ENCODE results near the gene CEP72.
"Not testable (repeated sequence)": the region's sequence is repeated elsewhere in the genome, so short reads cannot be mapped to it uniquely, and the experiment has no call there.

The CEP72 gene

DNA sequence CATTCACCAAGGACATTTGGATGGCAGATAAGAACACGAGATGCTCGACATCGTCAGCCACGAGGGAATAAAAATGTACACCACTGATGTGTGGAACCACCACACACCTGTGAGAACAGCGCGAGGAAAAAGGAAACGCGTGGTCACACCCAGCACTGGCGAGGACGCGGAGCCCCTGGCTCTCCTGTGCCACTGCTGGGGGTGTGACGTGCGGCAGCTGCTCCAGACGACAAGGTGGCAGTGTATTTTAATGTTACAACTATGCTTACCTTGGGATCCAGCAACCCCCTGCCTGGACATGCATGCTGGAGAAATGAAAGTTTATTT, 13.6 kb upstream of the CEP72 start:
- DNase-seq (ENCODE audit: insufficient read length, low spot score) (no peak), FAIRE-seq (no peak)
- TF ChIP-seq, protein P1, sequence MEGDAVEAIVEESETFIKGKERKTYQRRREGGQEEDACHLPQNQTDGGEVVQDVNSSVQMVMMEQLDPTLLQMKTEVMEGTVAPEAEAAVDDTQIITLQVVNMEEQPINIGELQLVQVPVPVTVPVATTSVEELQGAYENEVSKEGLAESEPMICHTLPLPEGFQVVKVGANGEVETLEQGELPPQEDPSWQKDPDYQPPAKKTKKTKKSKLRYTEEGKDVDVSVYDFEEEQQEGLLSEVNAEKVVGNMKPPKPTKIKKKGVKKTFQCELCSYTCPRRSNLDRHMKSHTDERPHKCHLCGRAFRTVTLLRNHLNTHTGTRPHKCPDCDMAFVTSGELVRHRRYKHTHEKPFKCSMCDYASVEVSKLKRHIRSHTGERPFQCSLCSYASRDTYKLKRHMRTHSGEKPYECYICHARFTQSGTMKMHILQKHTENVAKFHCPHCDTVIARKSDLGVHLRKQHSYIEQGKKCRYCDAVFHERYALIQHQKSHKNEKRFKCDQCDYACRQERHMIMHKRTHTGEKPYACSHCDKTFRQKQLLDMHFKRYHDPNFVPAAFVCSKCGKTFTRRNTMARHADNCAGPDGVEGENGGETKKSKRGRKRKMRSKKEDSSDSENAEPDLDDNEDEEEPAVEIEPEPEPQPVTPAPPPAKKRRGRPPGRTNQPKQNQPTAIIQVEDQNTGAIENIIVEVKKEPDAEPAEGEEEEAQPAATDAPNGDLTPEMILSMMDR (IDR thresholded peaks at IDR 0.05; ENCODE audit: insufficient read depth, missing control alignments): no peak

DNA sequence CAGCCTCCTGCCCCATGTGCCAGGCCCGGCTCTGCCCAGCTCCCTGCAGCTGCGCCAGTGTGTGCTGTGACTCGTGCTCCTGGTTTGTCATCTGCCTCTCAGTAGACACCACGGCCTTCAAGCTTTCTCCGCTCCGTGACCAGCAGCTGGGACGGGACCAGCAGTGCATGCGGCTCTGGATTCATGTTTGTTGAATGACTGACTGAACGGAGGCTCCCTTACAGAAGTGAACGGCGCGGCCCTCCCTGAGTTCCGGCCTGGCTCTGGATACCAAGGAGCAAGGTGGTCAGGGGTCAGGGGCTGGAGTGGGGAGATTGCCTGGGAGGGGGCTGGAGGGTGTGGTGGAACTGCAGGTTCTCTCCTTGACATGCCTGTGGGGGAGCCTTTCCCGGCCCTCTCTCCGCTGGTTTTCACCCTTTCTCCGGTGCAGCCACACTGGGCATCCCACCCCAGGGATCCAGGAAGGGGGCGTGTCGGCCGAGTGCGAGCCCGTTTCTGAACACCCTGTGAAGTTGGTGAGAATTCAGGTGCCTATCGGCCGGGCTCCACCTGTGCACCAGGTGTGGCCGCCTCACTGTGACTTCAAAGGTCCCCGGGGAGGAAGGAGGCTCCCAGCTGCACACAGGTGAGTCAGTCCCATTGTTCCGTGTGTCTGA, 11.1 kb upstream of the CEP72 start:
- FAIRE-seq (no peak), DNase-seq (ENCODE audit: insufficient read length, low spot score) (no peak)
- TF ChIP-seq, protein P1 (IDR thresholded peaks at IDR 0.05; ENCODE audit: insufficient read depth, missing control alignments): no peak

DNA sequence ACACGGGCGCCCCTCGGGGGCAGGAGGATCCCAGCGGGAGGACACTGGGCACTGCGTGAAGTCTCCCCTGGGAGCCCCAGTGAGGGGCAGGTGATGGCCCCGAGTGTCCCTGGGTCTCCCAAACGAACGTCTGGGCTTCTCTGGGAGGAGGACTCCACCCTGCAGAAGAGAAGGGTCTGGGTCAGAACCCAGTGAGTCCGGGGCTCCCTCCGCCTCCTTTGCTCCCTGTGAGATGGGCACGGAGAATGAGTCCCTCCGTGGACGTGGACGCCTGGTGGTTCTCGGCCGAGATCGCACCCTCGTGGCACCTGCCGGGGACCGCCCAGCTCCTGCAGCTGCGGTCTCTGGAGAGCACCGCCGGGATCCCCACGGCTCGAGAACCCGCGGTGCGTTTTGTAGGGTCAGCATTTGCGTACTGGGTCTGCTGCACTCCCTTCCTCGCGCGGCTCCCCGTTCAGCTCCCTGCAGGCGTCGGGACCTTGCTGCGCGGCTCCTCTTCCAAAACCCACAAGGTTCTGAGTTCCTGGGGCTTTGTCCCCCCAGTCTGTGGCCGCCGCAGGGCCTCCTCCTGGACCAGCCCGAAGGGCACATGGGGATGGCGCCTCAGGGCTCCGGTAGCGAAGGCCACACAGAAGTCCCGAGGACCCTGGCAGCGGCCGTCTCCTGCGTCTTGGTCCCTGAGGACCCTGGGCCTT, 10.2 kb upstream of the CEP72 start:
- TF ChIP-seq, protein P1 (IDR thresholded peaks at IDR 0.05; ENCODE audit: insufficient read depth, missing control alignments): no peak
- no peak for DNase-seq (ENCODE audit: insufficient read length, low spot score)

DNA sequence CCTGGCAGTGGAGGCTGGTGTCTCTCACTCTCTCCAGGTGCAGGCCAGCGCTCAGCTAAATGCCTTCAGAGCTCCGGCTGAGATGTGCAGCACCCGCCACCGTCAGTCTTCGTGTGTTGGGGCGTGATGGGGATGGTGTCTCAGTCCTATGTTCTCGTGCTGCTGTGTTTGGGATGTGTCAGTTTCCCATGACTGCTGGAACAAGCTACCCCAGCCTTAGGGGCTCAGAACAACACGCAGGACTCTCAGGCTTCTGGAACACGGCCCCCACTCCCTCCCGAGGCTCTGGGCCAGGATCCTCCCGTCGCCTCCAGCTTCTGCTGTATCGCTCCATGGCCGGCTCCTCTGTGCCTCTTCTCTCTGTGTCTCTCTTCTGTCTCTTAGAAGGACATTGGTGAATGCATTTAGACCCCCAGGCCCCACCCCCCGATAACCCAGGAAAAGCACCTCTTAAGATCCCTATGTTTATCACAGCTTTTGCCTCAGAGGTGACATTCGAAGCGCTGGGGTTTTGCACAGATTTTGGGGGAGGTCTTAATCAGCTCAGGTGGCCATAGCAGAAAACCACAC, 9.6 kb upstream of the CEP72 start:
- FAIRE-seq (no peak), DNase-seq (ENCODE audit: insufficient read length, low spot score) (no peak)
- TF ChIP-seq, protein P1 (IDR thresholded peaks at IDR 0.05; ENCODE audit: insufficient read depth, missing control alignments): no peak

More for the DNA sequence above, 10.2 kb upstream of the CEP72 start:
- no peak for FAIRE-seq

DNA sequence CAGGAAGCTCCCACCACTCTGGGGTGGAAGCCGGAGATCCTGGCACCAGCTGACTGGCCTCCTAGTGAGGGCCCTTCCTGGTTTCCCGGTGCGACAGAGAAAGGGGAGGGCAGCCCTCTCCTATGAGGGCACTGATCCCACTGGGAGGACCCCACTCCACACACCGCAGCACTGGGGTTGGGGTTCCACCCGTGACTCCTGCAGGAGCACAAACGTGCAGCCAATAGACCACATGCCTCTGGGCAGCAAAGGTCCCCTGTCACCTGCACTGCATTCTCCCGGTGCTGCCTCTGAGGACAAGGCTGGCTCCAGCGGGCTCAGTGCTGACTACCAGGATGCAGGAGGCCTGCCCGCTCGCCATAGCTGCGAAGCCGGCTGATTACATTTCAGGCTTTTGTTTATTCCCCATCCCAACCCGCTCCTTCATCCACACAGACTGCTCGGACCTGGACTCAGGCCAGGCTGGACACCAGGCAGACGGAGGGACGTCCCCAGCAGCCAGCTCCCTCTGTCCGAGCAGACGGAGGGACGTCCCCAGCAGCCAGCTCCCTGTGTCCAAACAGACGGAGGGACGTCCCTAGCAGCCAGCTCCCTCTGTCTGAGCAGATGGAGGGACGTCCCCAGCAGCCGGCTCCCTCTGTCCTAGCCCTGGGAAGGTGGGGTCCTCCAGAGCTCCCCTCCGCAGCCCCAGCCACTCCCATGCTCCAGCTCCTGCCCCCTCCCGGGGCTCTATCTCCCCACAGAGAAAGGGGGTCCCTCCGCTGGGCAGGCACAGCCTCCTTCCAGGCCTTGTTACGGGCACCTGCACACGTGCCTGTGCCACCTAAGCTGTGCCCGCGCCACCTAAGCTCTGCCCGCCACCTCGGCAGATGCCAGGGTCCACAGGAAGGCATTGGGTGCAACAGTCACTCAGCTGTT, 8.8 kb upstream of the CEP72 start:
- FAIRE-seq (no peak), DNase-seq (ENCODE audit: insufficient read length, low spot score) (no peak)
- TF ChIP-seq, protein P1 (IDR thresholded peaks at IDR 0.05; ENCODE audit: insufficient read depth, missing control alignments): no peak

DNA sequence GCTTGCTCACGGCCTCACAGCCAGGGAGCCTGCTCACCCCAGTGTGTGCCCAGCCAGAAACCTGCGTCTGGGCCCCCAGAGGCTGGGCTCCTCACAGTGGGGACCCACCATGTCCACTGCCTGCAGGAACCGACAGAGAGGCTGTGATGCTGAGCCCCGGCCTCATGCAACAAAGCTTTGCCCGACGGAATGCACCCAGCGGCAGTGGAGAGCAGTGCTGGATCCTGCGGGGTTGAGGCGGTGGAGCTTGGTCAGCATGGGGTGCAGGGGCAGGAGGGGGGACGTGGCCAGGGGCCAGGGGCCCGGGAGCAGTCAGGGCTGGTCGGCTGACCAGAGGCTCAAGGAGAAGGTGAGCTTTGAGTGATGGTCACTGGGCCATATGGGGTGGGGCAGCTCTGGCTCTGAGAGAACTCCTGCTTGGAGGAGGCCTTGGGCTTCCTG, 7.7 kb upstream of the CEP72 start:
- TF ChIP-seq, protein P1 (IDR thresholded peaks at IDR 0.05; ENCODE audit: insufficient read depth, missing control alignments): no peak
- FAIRE-seq (no peak), DNase-seq (ENCODE audit: insufficient read length, low spot score) (no peak)

DNA sequence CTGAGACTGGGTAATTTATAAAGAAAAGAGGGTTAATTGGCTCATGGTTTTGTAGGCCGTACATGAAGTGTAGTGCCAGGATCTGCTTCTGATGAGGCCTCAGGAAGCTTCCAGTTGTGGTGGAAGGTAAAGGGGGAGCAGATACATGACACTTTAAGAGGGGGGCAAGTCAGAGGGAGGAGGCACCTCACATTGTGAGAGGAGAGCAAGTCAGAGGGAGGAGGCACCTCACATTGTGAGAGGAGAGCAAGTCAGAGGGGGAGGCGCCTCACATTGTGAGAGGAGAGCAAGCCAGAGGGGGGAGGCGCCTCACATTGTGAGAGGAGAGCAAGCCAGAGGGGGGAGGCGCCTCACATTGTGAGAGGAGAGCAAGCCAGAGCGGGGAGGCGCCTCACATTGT, 7.0 kb upstream of the CEP72 start:
- FAIRE-seq: not testable (repeated sequence)

More for the DNA sequence above, 7.0 kb upstream of the CEP72 start:
- DNase-seq (ENCODE audit: insufficient read length, low spot score): not testable (repeated sequence)

Measured in D721Med (cell line).